Cardiac muscle cell (in vitro differentiated cells and primary cell): Measurements from ENCODE around the gene ZNF438. TPM values are rescaled to one million over a fixed set of nuclear protein-coding genes. Genes with fewer than 3 reads are reported as not detected.
"Not testable (repeated sequence)": the region's sequence is repeated elsewhere in the genome, so short reads cannot be mapped to it uniquely, and the experiment has no call there.

ENCODE experiments used
- DNase-seq, 2 donors: peaks; one replicate each; pipeline versions ENCODE4 v3.0.0 to v3.0.0-alpha.2; 2010 to 2017; ENCODE audit warnings: low read depth in 1 of 2, low spot score in 1 of 2
- H3K27ac ChIP-seq: fragments of 200-600 bp; sonication (generic); 2 replicates; pipeline ENCODE4 v1.5.1; 2016
- H3K27me3 ChIP-seq: fragments of 200-600 bp; sonication (generic); 2 replicates; pipeline ENCODE4 v1.6.0; 2016; ENCODE audit warnings: control low read depth
- H3K36me3 ChIP-seq: fragments of 200-600 bp; sonication (generic); 2 replicates; pipeline ENCODE4 v1.5.1; 2016; ENCODE audit warnings: control low read depth
- H3K4me1 ChIP-seq: fragments of 200-600 bp; sonication (generic); 2 replicates; pipeline ENCODE4 v1.8.1; 2017; ENCODE audit warnings: low read depth, mild to moderate bottlenecking, mixed run types
- H3K4me3 ChIP-seq: fragments of 200-600 bp; sonication (generic); 2 replicates; pipeline ENCODE4 v1.5.1; 2016; ENCODE audit warnings: mild to moderate bottlenecking
- H3K9me3 ChIP-seq: fragments of 200-600 bp; sonication (generic); 2 replicates; pipeline ENCODE4 v1.5.1; 2017; ENCODE audit warnings: low read depth, mild to moderate bottlenecking, control low read depth
- polyA plus RNA-seq: library from polyadenylated mRNA; unstranded; fragments of >200 nt; fragmentation: Nextera tagmentation; extraction: Ambion mirVana; gene quantifications from 2 replicates; pipeline ENCODE4 v1.2.1, GENCODE V29; 2016
- total RNA-seq: library from RNA; depleted of rRNA; stranded (reverse); fragments of >200 nt; gene quantifications from 2 replicates; pipeline ENCODE4 v1.2.3, GENCODE V29; 2016
- TF ChIP-seq, protein P1 (sequence below): IDR thresholded peaks from 2 replicates; pipeline ENCODE4 v1.5.1; 2012; ENCODE audit warnings: low read depth, mild to moderate bottlenecking, low read length

ZNF438 gene
- total and polyA plus RNA-seq, 2 experiments from 2014 or later: 2.9 to 6.0 TPM

DNA sequence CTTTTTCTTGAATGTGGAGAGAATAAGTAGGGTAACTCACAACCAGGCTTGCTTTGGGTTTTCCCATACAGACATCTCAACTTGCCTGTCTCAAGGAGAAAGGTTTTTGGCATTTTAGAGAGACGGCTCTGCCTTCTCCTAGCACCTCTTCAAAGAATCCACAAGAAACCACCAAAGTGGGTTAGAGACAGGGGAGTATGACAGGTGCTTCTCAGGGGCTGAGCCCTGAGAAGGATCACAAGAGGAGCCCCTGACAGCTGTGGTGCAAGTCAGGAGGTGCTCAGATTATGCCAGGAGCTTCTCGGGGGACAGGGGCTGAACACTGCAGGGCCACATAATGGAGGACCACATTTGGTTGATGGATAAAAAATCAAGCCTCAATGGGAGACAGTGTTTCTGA is 231.3 kb downstream of the ZNF438 start:
- Histone ChIP-seq H3K27me3 (no peaks in the 10 kb centered on the region), H3K9me3 (no peaks in the 10 kb centered on the region), H3K4me1 (no peaks in the 10 kb centered on the region), H3K27ac (no peak overlapping the region), H3K4me3 (no peak overlapping the region), H3K36me3 (no peaks in the 10 kb centered on the region)
- TF ChIP-seq, protein P1, sequence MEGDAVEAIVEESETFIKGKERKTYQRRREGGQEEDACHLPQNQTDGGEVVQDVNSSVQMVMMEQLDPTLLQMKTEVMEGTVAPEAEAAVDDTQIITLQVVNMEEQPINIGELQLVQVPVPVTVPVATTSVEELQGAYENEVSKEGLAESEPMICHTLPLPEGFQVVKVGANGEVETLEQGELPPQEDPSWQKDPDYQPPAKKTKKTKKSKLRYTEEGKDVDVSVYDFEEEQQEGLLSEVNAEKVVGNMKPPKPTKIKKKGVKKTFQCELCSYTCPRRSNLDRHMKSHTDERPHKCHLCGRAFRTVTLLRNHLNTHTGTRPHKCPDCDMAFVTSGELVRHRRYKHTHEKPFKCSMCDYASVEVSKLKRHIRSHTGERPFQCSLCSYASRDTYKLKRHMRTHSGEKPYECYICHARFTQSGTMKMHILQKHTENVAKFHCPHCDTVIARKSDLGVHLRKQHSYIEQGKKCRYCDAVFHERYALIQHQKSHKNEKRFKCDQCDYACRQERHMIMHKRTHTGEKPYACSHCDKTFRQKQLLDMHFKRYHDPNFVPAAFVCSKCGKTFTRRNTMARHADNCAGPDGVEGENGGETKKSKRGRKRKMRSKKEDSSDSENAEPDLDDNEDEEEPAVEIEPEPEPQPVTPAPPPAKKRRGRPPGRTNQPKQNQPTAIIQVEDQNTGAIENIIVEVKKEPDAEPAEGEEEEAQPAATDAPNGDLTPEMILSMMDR: no peak
- DNase-seq: no peak

- TF ChIP-seq, protein P1: no peak
- DNase-seq: no peak
- Histone ChIP-seq H3K27ac (no peak overlapping the region), H3K27me3 (no peaks in the 10 kb centered on the region), H3K36me3 (no peaks in the 10 kb centered on the region), H3K9me3 (no peaks in the 10 kb centered on the region), H3K4me3 (no peak overlapping the region), H3K4me1 (no peaks in the 10 kb centered on the region)
Measured at GRCh38 chr10:30798646-30799185, 232.9 kb downstream of the ZNF438 start.

GRCh38 chr10:30795024-30795423 is 236.6 kb downstream of the ZNF438 start:
- H3K4me3 ChIP-seq, H3K36me3 ChIP-seq: not testable (repeated sequence)

More at GRCh38 chr10:30795024-30795423, 236.6 kb downstream of the ZNF438 start:
- DNase-seq, H3K4me1 ChIP-seq, H3K27me3 ChIP-seq, H3K9me3 ChIP-seq, H3K27ac ChIP-seq: not testable (repeated sequence)
